HEK293 (cell line): ENCODE data around the gene DSCAM.

ENCODE experiments used
- CTCF ChIA-PET: fragments of 350-600 bp; formaldehyde crosslinking; extraction: SDS; loops from one replicate; lab custom pipeline; 2021; ENCODE audit warnings: antibody characterized with exemption; lab: Yijun Ruan, JAX
- POLR2A ChIA-PET: fragments of 300-600 bp; formaldehyde crosslinking; extraction: SDS; loops from one replicate; lab custom pipeline; 2020; ENCODE audit warnings: antibody characterized with exemption, inconsistent platforms; lab: Yijun Ruan, JAX
- H3K27ac ChIP-seq: fragments of 200-500 bp; sonication (Bioruptor generic); 2 replicates; pipeline ENCODE4 v1.5.1; 2014; ENCODE audit warnings: low read depth, low read length, control low read depth, inconsistent platforms; ENCODE audit errors: extremely low read depth
- H3K36me3 ChIP-seq, 2 experiments: fragments of 200-500 bp in 1 of 2; sonication (Bioruptor generic) in 1 of 2; 1 replicate in 1 of 2; 2 replicates in 1 of 2; pipeline ENCODE4 v1.5.1; 2014 to 2017; ENCODE audit warnings: inconsistent platforms in 2 of 2, low read length in 2 of 2; ENCODE audit not compliant: control insufficient read depth in 2 of 2, insufficient read depth in 1 of 2
- H3K4me1 ChIP-seq: fragments of 200-500 bp; sonication (Bioruptor generic); 2 replicates; pipeline ENCODE4 v1.5.1; 2014; ENCODE audit warnings: mild to moderate bottlenecking, low read length, inconsistent platforms; ENCODE audit not compliant: control insufficient read depth, insufficient read depth
- H3K4me3 ChIP-seq: 2 replicates; pipeline ENCODE4 v1.5.1; 2011; ENCODE audit warnings: low read depth, mild to moderate bottlenecking, control low read depth, low read length, moderate library complexity
- H3K9me3 ChIP-seq: fragments of 200-500 bp; sonication (Bioruptor generic); 2 replicates; pipeline ENCODE4 v1.5.1; 2014; ENCODE audit warnings: low read depth, low read length, inconsistent platforms; ENCODE audit not compliant: control insufficient read depth, insufficient read depth
- ATF2 ChIP-seq: fragments of 450-650 bp; formaldehyde crosslinking; IDR thresholded peaks from 2 replicates; pipeline ENCODE4 v1.5.1; 2016; ENCODE audit warnings: missing biosample characterization, missing genetic modification characterization, low read depth
- CTCF ChIP-seq: fragments of 450-650 bp; formaldehyde crosslinking; IDR thresholded peaks from 2 replicates; pipeline ENCODE4 v1.5.1; 2016; ENCODE audit warnings: missing biosample characterization, missing genetic modification characterization
- GLIS2 ChIP-seq: fragments of 450-650 bp; formaldehyde crosslinking; IDR thresholded peaks from 2 replicates; pipeline ENCODE4 v1.5.1; 2016; ENCODE audit warnings: missing biosample characterization, missing genetic modification characterization
- REST ChIP-seq: fragments of 450-650 bp; formaldehyde crosslinking; IDR thresholded peaks from 2 replicates; pipeline ENCODE4 v1.5.1; 2016; ENCODE audit warnings: missing biosample characterization, missing genetic modification characterization
- SCRT1 ChIP-seq: fragments of 450-650 bp; formaldehyde crosslinking; IDR thresholded peaks from 2 replicates; pipeline ENCODE4 v1.5.1; 2016; ENCODE audit warnings: missing biosample characterization, missing genetic modification characterization, borderline replicate concordance
- ZBTB20 ChIP-seq: fragments of 450-650 bp; formaldehyde crosslinking; IDR thresholded peaks from 2 replicates; pipeline ENCODE4 v1.5.1; 2016; ENCODE audit warnings: missing biosample characterization, missing genetic modification characterization
- ZBTB8A ChIP-seq: fragments of 450-650 bp; formaldehyde crosslinking; IDR thresholded peaks from 2 replicates; pipeline ENCODE4 v1.5.1; 2016; ENCODE audit warnings: missing biosample characterization, missing genetic modification characterization
- ZFHX2 ChIP-seq: fragments of 450-650 bp; formaldehyde crosslinking; conservative IDR thresholded peaks from 2 replicates; pipeline ENCODE4 v1.5.1; 2016; ENCODE audit warnings: missing biosample characterization, missing genetic modification characterization
- ZNF10 ChIP-seq: fragments of 450-650 bp; formaldehyde crosslinking; IDR thresholded peaks from 2 replicates; pipeline ENCODE4 v1.5.1; 2017; ENCODE audit warnings: missing biosample characterization, missing genetic modification characterization
- ZNF148 ChIP-seq: fragments of 450-650 bp; formaldehyde crosslinking; IDR thresholded peaks from 2 replicates; pipeline ENCODE4 v1.5.0; 2017; ENCODE audit warnings: missing biosample characterization, missing genetic modification characterization, borderline replicate concordance
- ZNF155 ChIP-seq: fragments of 450-650 bp; formaldehyde crosslinking; IDR thresholded peaks from 2 replicates; pipeline ENCODE4 v1.5.1; 2016; ENCODE audit warnings: missing biosample characterization, missing genetic modification characterization
- ZNF175 ChIP-seq: fragments of 450-650 bp; formaldehyde crosslinking; IDR thresholded peaks from 2 replicates; pipeline ENCODE4 v1.5.1; 2016; ENCODE audit warnings: missing biosample characterization, missing genetic modification characterization
- ZNF18 ChIP-seq: fragments of 450-650 bp; formaldehyde crosslinking; IDR thresholded peaks from 2 replicates; pipeline ENCODE4 v1.5.1; 2016; ENCODE audit warnings: missing biosample characterization, missing genetic modification characterization
- ZNF211 ChIP-seq: fragments of 450-650 bp; formaldehyde crosslinking; IDR thresholded peaks from 2 replicates; pipeline ENCODE4 v1.5.1; 2016; ENCODE audit warnings: low read depth, missing biosample characterization, missing genetic modification characterization
- ZNF280D ChIP-seq: fragments of 450-650 bp; formaldehyde crosslinking; IDR thresholded peaks from 2 replicates; pipeline ENCODE4 v1.5.1; 2016; ENCODE audit warnings: missing biosample characterization, missing genetic modification characterization
- ZNF704 ChIP-seq: fragments of 450-650 bp; formaldehyde crosslinking; IDR thresholded peaks from 2 replicates; pipeline ENCODE4 v1.5.1; 2016; ENCODE audit warnings: missing biosample characterization, missing genetic modification characterization
- ZNF707 ChIP-seq: fragments of 450-650 bp; formaldehyde crosslinking; IDR thresholded peaks from 2 replicates; pipeline ENCODE4 v1.5.1; 2016; ENCODE audit warnings: missing biosample characterization, missing genetic modification characterization
- ZSCAN30 ChIP-seq: fragments of 450-650 bp; IDR thresholded peaks from 2 replicates; pipeline ENCODE4 v1.5.1; 2018; ENCODE audit warnings: missing biosample characterization, mild to moderate bottlenecking, missing genetic modification characterization, moderate library complexity
- ZSCAN4 ChIP-seq: fragments of 450-650 bp; formaldehyde crosslinking; IDR thresholded peaks from 2 replicates; pipeline ENCODE4 v1.5.1; 2017; ENCODE audit warnings: missing biosample characterization, missing genetic modification characterization

The DSCAM gene

GRCh38 chr21:40575976-40576375, 271.0 kb downstream of the DSCAM start:
- Histone ChIP-seq H3K36me3 (no peaks in the 10 kb centered on the region), H3K4me1 (no peaks in the 10 kb centered on the region), H3K9me3 (no peaks in the 10 kb centered on the region), H3K4me3 (no peak overlapping the region), H3K27ac (no peak overlapping the region)
- POLR2A ChIA-PET = no interaction called here
- CTCF ChIA-PET = no interaction called here
- TF ChIP-seq ATF2 (tag by site-specific recombination) (no peak), SCRT1 (no peak), GLIS2 (tag by site-specific recombination) (no peak), ZNF18 (tag by site-specific recombination) (no peak), REST (tag by site-specific recombination) (no peak), ZNF10 (tag by site-specific recombination) (no peak), ZBTB20 (tag by site-specific recombination) (no peak), ZNF155 (tag by site-specific recombination) (no peak), ZSCAN30 (tag by site-specific recombination) (no peak), ZSCAN4 (tag by site-specific recombination) (no peak), CTCF (no peak), ZNF280D (tag by site-specific recombination) (no peak), ZFHX2 (tag by site-specific recombination) (no peak), ZNF175 (tag by site-specific recombination) (no peak), ZNF704 (tag by site-specific recombination) (no peak), ZNF707 (tag by site-specific recombination) (no peak), ZBTB8A (no peak), ZNF211 (tag by site-specific recombination) (no peak), ZNF148 (no peak)
